ENCODE results near the gene LARP1.

The LARP1 gene

DNA sequence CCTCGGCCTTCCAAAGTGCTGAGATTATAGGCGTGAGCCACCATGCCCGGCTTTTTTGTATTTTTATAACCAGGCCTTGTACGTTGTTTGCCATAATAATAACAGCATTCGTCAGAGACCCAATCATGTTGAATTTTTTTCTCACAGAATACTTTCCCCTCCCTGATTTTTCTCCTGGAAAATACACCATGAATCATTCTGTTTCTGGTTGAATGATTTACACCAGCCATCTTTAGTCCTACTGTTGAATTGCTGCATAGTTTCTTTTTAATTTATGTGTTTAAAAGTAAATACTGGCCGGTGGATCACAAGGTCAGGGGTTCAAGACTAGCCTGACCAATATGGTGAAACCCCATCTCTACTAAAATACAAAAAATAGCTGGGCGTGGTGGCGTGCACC, 106.8 kb downstream of the LARP1 start:
- no peak for DNase-seq

DNA sequence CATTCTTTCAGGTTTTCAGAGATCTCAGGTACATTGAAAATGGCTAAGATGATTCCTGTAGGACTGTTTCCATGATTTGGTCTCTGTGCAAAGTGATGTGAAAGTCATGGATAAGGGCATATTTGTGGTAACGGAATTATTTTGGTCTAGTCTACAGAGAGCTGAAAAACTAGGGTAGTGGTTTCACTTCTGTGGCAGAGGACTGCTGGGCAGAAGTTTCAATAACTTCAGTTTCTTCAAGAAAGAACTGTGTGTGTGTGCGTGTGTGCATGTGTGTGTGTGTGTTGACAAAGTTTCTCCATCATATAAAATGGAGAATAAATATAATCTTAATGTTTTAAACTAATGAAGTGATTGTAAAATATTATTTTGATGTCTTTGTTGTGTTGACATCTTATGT, 107.6 kb downstream of the LARP1 start:
- DNase-seq, result no peak

- DNase-seq, result no peak
These were observed 108.3 kb downstream of the LARP1 start for GRCh38 chr5:154863291-154864080.

DNA sequence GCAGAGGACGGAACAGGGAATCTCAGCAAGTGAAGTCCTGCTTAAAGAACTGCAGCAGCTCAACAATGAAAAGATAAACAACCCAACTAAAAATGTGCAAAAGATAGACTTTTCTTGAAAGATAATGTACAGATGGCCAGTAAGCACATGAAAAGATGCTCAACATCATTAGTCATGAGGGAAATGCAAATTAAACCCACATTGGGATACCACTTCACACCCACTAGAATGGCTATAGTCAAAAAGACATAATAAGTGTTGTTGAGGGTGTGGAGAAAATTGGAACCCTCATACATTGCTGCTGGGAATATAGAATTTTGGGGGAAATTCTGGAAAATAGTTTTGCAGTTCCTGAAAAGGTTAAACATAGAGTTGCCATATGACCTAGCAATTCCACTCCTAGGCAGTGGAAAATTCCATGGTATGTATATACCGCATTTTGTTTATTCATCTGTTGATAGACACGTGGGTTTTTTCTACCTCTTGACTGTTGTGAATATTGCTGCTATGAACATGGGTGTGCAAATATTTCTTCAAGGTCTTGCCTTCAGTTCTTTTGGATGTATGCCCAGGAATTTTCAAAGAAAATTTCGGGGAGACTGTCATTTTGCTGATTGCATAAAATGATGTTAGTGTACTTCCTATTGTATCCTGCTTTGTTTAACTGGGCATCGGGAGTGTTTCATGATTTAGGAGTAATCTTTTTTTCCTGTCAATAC, 110.4 kb downstream of the LARP1 start:
- no peak for DNase-seq

- no peak for DNase-seq
These were observed 111.7 kb downstream of the LARP1 start for GRCh38 chr5:154866841-154867240.
